Nephron (organoid): ENCODE results near the gene B3GAT3.

ENCODE experiments used
- H3K27ac Mint-ChIP-seq, 3 experiments: 2 replicates each; pipeline ENCODE4 v1.8.0; 2020; ENCODE audit warnings: mixed read lengths in 3 of 3, mild to moderate bottlenecking in 2 of 3, moderate library complexity in 1 of 3
- H3K27me3 Mint-ChIP-seq: 2 replicates; pipeline ENCODE4 v1.8.0; 2021; ENCODE audit warnings: low read depth, mild to moderate bottlenecking, moderate library complexity, mixed read lengths
- H3K36me3 Mint-ChIP-seq: 2 replicates; pipeline ENCODE4 v1.8.0; 2020; ENCODE audit warnings: low read depth, mixed read lengths
- H3K4me1 Mint-ChIP-seq: 2 replicates; pipeline ENCODE4 v1.8.0; 2020; ENCODE audit warnings: mixed read lengths
- H3K4me3 Mint-ChIP-seq, 3 experiments: 2 replicates each; pipeline ENCODE4 v1.8.0; 2020; ENCODE audit warnings: mild to moderate bottlenecking in 3 of 3, mixed read lengths in 3 of 3, moderate library complexity in 2 of 3
- H3K9me3 Mint-ChIP-seq: 2 replicates; pipeline ENCODE4 v1.8.0; 2020; ENCODE audit warnings: mixed read lengths
- CTCF ChIP-seq, 3 experiments: fragments of 200-600 bp; sonication (generic); IDR thresholded peaks; one replicate each; pipeline ENCODE4 v1.5.0; 2021; ENCODE audit warnings: antibody characterized with exemption in 3 of 3; ENCODE audit not compliant: unreplicated experiment in 3 of 3

Gene B3GAT3

GRCh38 chr11:62603072-62603408 lies 18.7 kb downstream of the B3GAT3 start:
- Mint-ChIP-seq H3K27ac (peak overlapping the region; percentile 20 to 85 (median 46)), H3K9me3 (no peaks in the 10 kb centered on the region), H3K4me1 (peaks cover 52% of the 10 kb centered on the region), H3K4me3 (peak overlapping the region; percentile 75 to 85 (median 83)), H3K27me3 (peaks cover 20% of the 10 kb centered on the region), H3K36me3 (peaks cover 33% of the 10 kb centered on the region)
- no peak for TF ChIP-seq CTCF (IDR thresholded peaks at IDR 0.05; ENCODE audit: unreplicated experiment in 3 of 3)

GRCh38 chr11:62602141-62603071 lies 19.4 kb downstream of the B3GAT3 start:
- Mint-ChIP-seq H3K27me3 (peaks cover 20% of the 10 kb centered on the region), H3K4me1 (peaks cover 52% of the 10 kb centered on the region), H3K27ac (peak overlapping the region; percentile 87 to 97 (median 92)), H3K36me3 (peaks cover 35% of the 10 kb centered on the region), H3K9me3 (no peaks in the 10 kb centered on the region), H3K4me3 (peak overlapping the region; percentile 93 to 95 (median 95))
- TF ChIP-seq CTCF (IDR thresholded peaks at IDR 0.05; ENCODE audit: unreplicated experiment in 3 of 3), result no peak

- Mint-ChIP-seq H3K4me3 (peak within 1 kb of the TSS; percentile 93 to 95 (median 95)), H3K36me3 (peaks cover 42% of the 10 kb centered on the region), H3K27ac (peak within 1 kb of the TSS; percentile 96 to 98 (median 97)), H3K9me3 (no peaks in the 10 kb centered on the region), H3K27me3 (peaks cover 20% of the 10 kb centered on the region), H3K4me1 (peaks cover 52% of the 10 kb centered on the region)
- TF ChIP-seq CTCF (IDR thresholded peaks at IDR 0.05; ENCODE audit: unreplicated experiment in 3 of 3), result no peak
These were observed 20.2 kb downstream of the B3GAT3 start, which contains the start of gene MTA2 for GRCh38 chr11:62601372-62602140. TSS of gene MTA2 (minus strand) at chr11:62601865. CDS start at chr11:62601450, 415 bp downstream.

- H3K4me1 Mint-ChIP-seq, result peaks cover 52% of the 10 kb centered on the region
- no peak for TF ChIP-seq CTCF (IDR thresholded peaks at IDR 0.05; ENCODE audit: unreplicated experiment in 3 of 3)
- H3K36me3 Mint-ChIP-seq, result peaks cover 47% of the 10 kb centered on the region
- peaks cover 20% of the 10 kb centered on the region for H3K27me3 Mint-ChIP-seq
- peak overlapping the region in 2 of 3 experiments; percentile 96 to 97 for H3K27ac Mint-ChIP-seq
- peak overlapping the region; percentile 93 to 95 (median 95) for H3K4me3 Mint-ChIP-seq
- no peaks in the 10 kb centered on the region for H3K9me3 Mint-ChIP-seq
These were observed 20.7 kb downstream of the B3GAT3 start for GRCh38 chr11:62601122-62601371.

GRCh38 chr11:62600367-62601121 lies 21.2 kb downstream of the B3GAT3 start:
- no peaks in the 10 kb centered on the region for H3K9me3 Mint-ChIP-seq
- peaks cover 52% of the 10 kb centered on the region for H3K4me1 Mint-ChIP-seq
- peaks cover 20% of the 10 kb centered on the region for H3K27me3 Mint-ChIP-seq
- peak overlapping the region; percentile 96 to 98 (median 97) for H3K27ac Mint-ChIP-seq
- peak overlapping the region; percentile 93 to 95 (median 95) for H3K4me3 Mint-ChIP-seq
- no peak for TF ChIP-seq CTCF (IDR thresholded peaks at IDR 0.05; ENCODE audit: unreplicated experiment in 3 of 3)
- H3K36me3 Mint-ChIP-seq, result peaks cover 50% of the 10 kb centered on the region
